ENCODE measurements around the gene RAB27A. TPM values are rescaled to one million over a fixed set of nuclear protein-coding genes. Genes with fewer than 3 reads are reported as not detected.
"Not testable (repeated sequence)": the region's sequence is repeated elsewhere in the genome, so short reads cannot be mapped to it uniquely, and the experiment has no call there.

The RAB27A gene
- total and polyA plus RNA-seq, 8 donors: 6.4 to 26.5 (median 14.8) TPM

GRCh38 chr15:55282284-55282833 lies 7.3 kb downstream of the RAB27A start:
- peaks cover 21 to 44% (median 27%) of the 10 kb centered on the region in 3 donors for H3K4me1 ChIP-seq
- ATAC-seq (peak; percentile 38 to 55 (median 41)), DNase-seq (peak in 1 of 6 donors; percentile 21), FAIRE-seq (no peak)
- H3K27ac ChIP-seq: peak overlapping the region; percentile 16 to 70 (median 62)
- 57 to 67% methylated on average over 5 of the region's 5 CpGs for WGBS, 2 donors
- no peaks in the 10 kb centered on the region for H3K36me3 ChIP-seq
- no peaks in the 10 kb centered on the region for H3K9me3 ChIP-seq
- no peak overlapping the region for H3K4me3 ChIP-seq
- no peak for TF ChIP-seq CTCF (IDR thresholded peaks at IDR 0.05)
- H3K27me3 ChIP-seq: no peaks in the 10 kb centered on the region
- intact Hi-C loops (cut with DNase I): loop anchor here in 1 of 3 donors (5.0 kb wide), 1 partner anchor 65 kb away; no protein-coding TSS in a partner anchor

GRCh38 chr15:55281517-55282228 lies 7.9 kb downstream of the RAB27A start:
- ATAC-seq: no peak
- intact Hi-C loops (cut with DNase I): loop anchor here in 1 of 3 donors (5.0 kb wide), 1 partner anchor 64 kb away; no protein-coding TSS in a partner anchor
- FAIRE-seq: no peak

GRCh38 chr15:55280589-55280988 lies 9.0 kb downstream of the RAB27A start:
- not testable (repeated sequence) for H3K36me3 ChIP-seq, ATAC-seq, H3K27ac ChIP-seq, H3K4me3 ChIP-seq, DNase-seq, H3K9me3 ChIP-seq, H3K27me3 ChIP-seq, FAIRE-seq
- H3K4me1 ChIP-seq: peaks cover 21 to 44% (median 26%) of the 10 kb centered on the region in 3 donors
- 89 to 90% methylated on average over 2 of the region's 2 CpGs for WGBS, 2 donors
- intact Hi-C loops (cut with DNase I): loop anchor here in 1 of 3 donors (5.0 kb wide), 1 partner anchor 63 kb away; no protein-coding TSS in a partner anchor

More at GRCh38 chr15:55281517-55282228, 7.9 kb downstream of the RAB27A start:
- H3K9me3 ChIP-seq: no peaks in the 10 kb centered on the region
- H3K27ac ChIP-seq: peak overlapping the region in 2 of 4 donors; percentile 69 to 70
- no peak for TF ChIP-seq CTCF (IDR thresholded peaks at IDR 0.05)
- peaks cover 21 to 44% (median 27%) of the 10 kb centered on the region in 3 donors for H3K4me1 ChIP-seq
- no peak for DNase-seq
- H3K27me3 ChIP-seq: no peaks in the 10 kb centered on the region
- no peak overlapping the region for H3K4me3 ChIP-seq
- H3K36me3 ChIP-seq: no peaks in the 10 kb centered on the region

GRCh38 chr15:55279746-55280351 lies 9.8 kb downstream of the RAB27A start:
- Histone ChIP-seq H3K27me3 (no peaks in the 10 kb centered on the region), H3K9me3 (no peaks in the 10 kb centered on the region), H3K4me3 (no peak overlapping the region), H3K36me3 (no peaks in the 10 kb centered on the region), H3K4me1 (peaks cover 19 to 38% (median 19%) of the 10 kb centered on the region in 3 donors), H3K27ac (peak overlapping the region in 2 of 4 donors; percentile 29 to 54)
- no peak for TF ChIP-seq CTCF (IDR thresholded peaks at IDR 0.05)
- DNase-seq (peak in 3 of 6 donors; percentile 24 to 41 (median 28)), ATAC-seq (peak; percentile 52 to 70 (median 60)), FAIRE-seq (no peak)
- 34 to 44% methylated on average over 4 of the region's 4 CpGs for WGBS, 2 donors
- intact Hi-C loops (cut with DNase I): loop anchor here in 1 of 3 donors (5.0 kb wide), 1 partner anchor 63 kb away; no protein-coding TSS in a partner anchor

GRCh38 chr15:55279100-55279745 lies 10.4 kb downstream of the RAB27A start:
- intact Hi-C loops (cut with DNase I): no loop called here
- H3K36me3 ChIP-seq: no peaks in the 10 kb centered on the region
- WGBS, 2 donors: 89 to 94% methylated on average over 2 of the region's 2 CpGs
- H3K27me3 ChIP-seq: no peaks in the 10 kb centered on the region
- no peak for FAIRE-seq
- no peak for ATAC-seq
- TF ChIP-seq CTCF (IDR thresholded peaks at IDR 0.05): no peak
- no peak overlapping the region for H3K4me3 ChIP-seq
- H3K27ac ChIP-seq: peak overlapping the region in 2 of 4 donors; percentile 29 to 54
- H3K9me3 ChIP-seq: no peaks in the 10 kb centered on the region
- peaks cover 13 to 34% (median 13%) of the 10 kb centered on the region in 3 donors for H3K4me1 ChIP-seq
- DNase-seq: no peak
